PC-3 (cell line): ENCODE measurements around the gene NPB.

Source experiments
- CTCF ChIP-seq: fragments of 300-600 bp; sonication (generic); conservative IDR thresholded peaks from 2 replicates; pipeline ENCODE4 v1.5.1; 2017; ENCODE audit warnings: antibody characterized with exemption, low read depth, mild to moderate bottlenecking, low read length
- EZH2 ChIP-seq: fragments of 300-600 bp; sonication (generic); IDR thresholded peaks from one replicate; pipeline ENCODE4 v1.6.1; 2017; ENCODE audit warnings: antibody characterized with exemption, mild to moderate bottlenecking, low read length; ENCODE audit not compliant: unreplicated experiment

GRCh38 chr17:81941484-81942166 is 39.6 kb downstream of the NPB start:
- TF ChIP-seq EZH2, result no peak
- TF ChIP-seq CTCF, result no peak
